ENCODE results near the gene GBX1. TPM values are rescaled to one million over a fixed set of nuclear protein-coding genes. Genes with fewer than 3 reads are reported as not detected.

GBX1 gene
- total and polyA plus RNA-seq, 2 of the 4 experiments (the other 2 are of a cell fraction) = not detected

DNA sequence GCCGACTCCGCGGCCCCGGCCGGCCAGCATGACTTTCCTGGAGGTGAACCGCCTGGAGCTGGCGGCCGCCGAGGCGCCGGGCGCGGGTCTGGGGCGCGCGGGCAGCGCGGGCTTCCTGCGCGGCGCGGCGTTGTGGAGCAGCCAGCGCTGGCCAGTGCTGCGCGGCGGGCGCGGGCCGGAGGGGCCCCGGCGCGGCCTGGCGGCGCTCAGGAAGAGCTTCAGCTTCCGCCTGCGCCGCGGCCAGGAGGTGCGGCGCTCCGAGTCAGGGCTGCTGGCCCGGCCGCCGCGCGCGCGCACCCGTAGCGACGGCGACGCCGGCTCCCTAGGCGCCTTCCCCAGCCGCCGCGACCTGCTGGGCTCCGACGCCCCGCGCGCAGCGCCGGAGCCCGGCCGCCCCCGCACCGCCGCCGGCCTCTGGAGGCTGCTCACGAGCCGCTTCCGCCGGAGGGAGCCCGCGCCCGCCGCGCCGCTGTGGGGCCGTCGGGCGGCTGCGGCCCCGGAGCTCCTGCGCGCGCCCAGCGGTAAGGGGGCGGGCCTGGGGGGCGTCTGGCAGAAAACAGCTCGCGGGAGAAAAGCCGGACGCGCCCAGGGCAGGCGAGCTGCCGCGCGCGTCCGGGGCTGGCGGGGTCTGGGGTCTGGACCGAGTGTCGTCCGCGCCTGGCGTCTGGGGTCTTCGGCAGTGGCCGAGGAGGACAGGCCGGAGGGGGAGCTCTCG lies 52.2 kb downstream of the GBX1 start:
- TF ChIP-seq, protein P1, sequence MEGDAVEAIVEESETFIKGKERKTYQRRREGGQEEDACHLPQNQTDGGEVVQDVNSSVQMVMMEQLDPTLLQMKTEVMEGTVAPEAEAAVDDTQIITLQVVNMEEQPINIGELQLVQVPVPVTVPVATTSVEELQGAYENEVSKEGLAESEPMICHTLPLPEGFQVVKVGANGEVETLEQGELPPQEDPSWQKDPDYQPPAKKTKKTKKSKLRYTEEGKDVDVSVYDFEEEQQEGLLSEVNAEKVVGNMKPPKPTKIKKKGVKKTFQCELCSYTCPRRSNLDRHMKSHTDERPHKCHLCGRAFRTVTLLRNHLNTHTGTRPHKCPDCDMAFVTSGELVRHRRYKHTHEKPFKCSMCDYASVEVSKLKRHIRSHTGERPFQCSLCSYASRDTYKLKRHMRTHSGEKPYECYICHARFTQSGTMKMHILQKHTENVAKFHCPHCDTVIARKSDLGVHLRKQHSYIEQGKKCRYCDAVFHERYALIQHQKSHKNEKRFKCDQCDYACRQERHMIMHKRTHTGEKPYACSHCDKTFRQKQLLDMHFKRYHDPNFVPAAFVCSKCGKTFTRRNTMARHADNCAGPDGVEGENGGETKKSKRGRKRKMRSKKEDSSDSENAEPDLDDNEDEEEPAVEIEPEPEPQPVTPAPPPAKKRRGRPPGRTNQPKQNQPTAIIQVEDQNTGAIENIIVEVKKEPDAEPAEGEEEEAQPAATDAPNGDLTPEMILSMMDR (conservative IDR thresholded peaks at IDR 0.05; ENCODE audit: low read depth, low read length) = peak; percentile 10; the same call in 1 of the 2 replicates
- TF ChIP-seq CHD1 (IDR thresholded peaks at IDR 0.05; ENCODE audit: low read depth, low read length) = no peak
- Histone ChIP-seq H3K27ac (ENCODE audit: insufficient read depth, low read length) (no peak overlapping the region), H3K14ac (replicated peaks; ENCODE audit: low read depth, low read length) (no peak overlapping the region; the same call in 1 of the 2 replicates), H3K36me3 (ENCODE audit: control insufficient read depth, insufficient read depth, low read length) (peaks cover 32% of the 10 kb centered on the region), H3K27me3 (ENCODE audit: control insufficient read depth, insufficient read depth, low read length) (no peaks in the 10 kb centered on the region), H3K9me1 (ENCODE audit: insufficient read depth, low read length) (peaks cover 5% of the 10 kb centered on the region), H3K79me1 (ENCODE audit: low read depth in 1 of 2, low read length in 2 of 2) (peaks cover 17 to 70% of the 10 kb centered on the region in 2 experiments), H3K4me1 (ENCODE audit: control insufficient read depth, insufficient read depth, low read length) (peaks cover 16% of the 10 kb centered on the region), H3K18ac (ENCODE audit: low read depth, low read length) (no peak overlapping the region), H3K4ac (ENCODE audit: low read depth, low read length) (peak overlapping the region; percentile 60; the same call in 1 of the 2 replicates), H2BK20ac (ENCODE audit: low read depth, low read length) (no peak overlapping the region), H3K9ac (ENCODE audit: low read depth, low read length) (no peak overlapping the region), H2BK15ac (ENCODE audit: low read depth, low read length) (no peak overlapping the region), H4K20me1 (ENCODE audit: insufficient read depth, low read length) (peaks cover 69% of the 10 kb centered on the region), H2AK5ac (ENCODE audit: low read depth, low read length) (peak overlapping the region; percentile 83), H3K9me3 (ENCODE audit: control insufficient read depth, insufficient read depth, low read length) (no peaks in the 10 kb centered on the region), H3K4me2 (ENCODE audit: low read depth, low read length) (no peak overlapping the region; the same call in 1 of the 2 replicates), H2AK9ac (replicated peaks; ENCODE audit: low read depth, low read length, poor library complexity) (peak overlapping the region; percentile 87), H3K56ac (ENCODE audit: extremely low read depth, insufficient read depth, low read length) (no peak overlapping the region), H2BK120ac (ENCODE audit: low read depth, low read length) (no peak overlapping the region), H2AFZ (replicated peaks; ENCODE audit: low read length, poor library complexity) (peak overlapping the region; percentile 70), H4K5ac (ENCODE audit: low read depth, low read length) (no peak overlapping the region), H2BK5ac (ENCODE audit: low read depth, low read length, poor library complexity, severe bottlenecking) (peak overlapping the region; percentile 43), H3K23ac (ENCODE audit: low read depth, low read length) (no peak overlapping the region), H4K8ac (ENCODE audit: low read depth in 2 of 2, low read length in 2 of 2) (no peak overlapping the region), H4K91ac (ENCODE audit: insufficient read depth, low read depth, low read length) (no peak overlapping the region), H3K4me3 (ENCODE audit: insufficient read depth, low read depth, low read length) (no peak overlapping the region; the same call in 1 of the 2 replicates)
- POLR2A ChIA-PET (ENCODE audit: unreplicated experiment) = no interaction called here
- peak; percentile 28 for DNase-seq
- BruUV-seq (replicated peaks) = no TSS peak
- intact Hi-C loops (cut with micrococcal nuclease) = no loop called here
- dilution Hi-C loops (cut with HindIII; ENCODE audit: low sequenced_read_pairs, unreplicated experiment) = no loop called here
- peak; percentile 18 for ATAC-seq (ENCODE audit: low read depth)
- 13% methylated on average over 63 of the region's 114 CpGs; no CpG with 5 or more reads in 1 of the 2 experiments for WGBS, 2 experiments (ENCODE audit: extremely low coverage in 2 of 2, insufficient read length in 1 of 2)
- CTCF ChIA-PET = interaction anchor here (1.7 kb wide), 1 partner anchor 9 kb away, joined by 7 read pairs; no protein-coding TSS in a partner anchor
- in situ Hi-C loops (cut with MboI; ENCODE audit: low sequenced_read_pairs) = loop anchor here (25.0 kb wide), 1 partner anchor 328 kb away; no protein-coding TSS in a partner anchor
